ENCODE measurements around the gene SETDB2. TPM values are rescaled to one million over a fixed set of nuclear protein-coding genes. Genes with fewer than 3 reads are reported as not detected.

SETDB2 gene
- total RNA-seq, 1 donor, result 11.0 TPM

GRCh38 chr13:49441846-49442245 lies 2.2 kb upstream of the SETDB2 start:
- no peak overlapping the region for H3K4me3 ChIP-seq (ENCODE audit: low read depth, low read length)
- peak; percentile 41 for DNase-seq (ENCODE audit: low read depth)
- no peak for TF ChIP-seq CTCF (IDR thresholded peaks at IDR 0.05; ENCODE audit: insufficient read depth, low read length)

DNA sequence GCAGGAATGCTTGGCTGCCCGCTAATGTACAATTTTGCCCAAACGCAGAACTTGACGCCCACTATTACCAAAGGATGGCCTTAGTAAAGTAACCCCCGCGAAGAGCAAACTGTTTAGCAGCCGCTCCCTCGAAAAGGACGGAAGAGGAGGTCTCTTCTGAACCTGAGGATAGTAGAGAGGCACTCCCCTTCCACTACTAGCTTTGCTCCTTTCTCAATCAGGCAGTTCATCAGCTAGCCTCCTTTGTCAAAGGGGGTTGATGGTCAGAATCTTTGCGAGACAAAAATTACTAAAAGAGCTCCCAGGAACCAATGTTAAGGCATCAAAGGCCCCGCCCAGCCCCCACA lies 744 bp upstream of the SETDB2 start:
- peak overlapping the region; percentile 97 for H3K4me3 ChIP-seq (ENCODE audit: low read depth, low read length)
- TF ChIP-seq CTCF (IDR thresholded peaks at IDR 0.05; ENCODE audit: insufficient read depth, low read length), result no peak
- peak; percentile 43 for DNase-seq (ENCODE audit: low read depth)

DNA sequence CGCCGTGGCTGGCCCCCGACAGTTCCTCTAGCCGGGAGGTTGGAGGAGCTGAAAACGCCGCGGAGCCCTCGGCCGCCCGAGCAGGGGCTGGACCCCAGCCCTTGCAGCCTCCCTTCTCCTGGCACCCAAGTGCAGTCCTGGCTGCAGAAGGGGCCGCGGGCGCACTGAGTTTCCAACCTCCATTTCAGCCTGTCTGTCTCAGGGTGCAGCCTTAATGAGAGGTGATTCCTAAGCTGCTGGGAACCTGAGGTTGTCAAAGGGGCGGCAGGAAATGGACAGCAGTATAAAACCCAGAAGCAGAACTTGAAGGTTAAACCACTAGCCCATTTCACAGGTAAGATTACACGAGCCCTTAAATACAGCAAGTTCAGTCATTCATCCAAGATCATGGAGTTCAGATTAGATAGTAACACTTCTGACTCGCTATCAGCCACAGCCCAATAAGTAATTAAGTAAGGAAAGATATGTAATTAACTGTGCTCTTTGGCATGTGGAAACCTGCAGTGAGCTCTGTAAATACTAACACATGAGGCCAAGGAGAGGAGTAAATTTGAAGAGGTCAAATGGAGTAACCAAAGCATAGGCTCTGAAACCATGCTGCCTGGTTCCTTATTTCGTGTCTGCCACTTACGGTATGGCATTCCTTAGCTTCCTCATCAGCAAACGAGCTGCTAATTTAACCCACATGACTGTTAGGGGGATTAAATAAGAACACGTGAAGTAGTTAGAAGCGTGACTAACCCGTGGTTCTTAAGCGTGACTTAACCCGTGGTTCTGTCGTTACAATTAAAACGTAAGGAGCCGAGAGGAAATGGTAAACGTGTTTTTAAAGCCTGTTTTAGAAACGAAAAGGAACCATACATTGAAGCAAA lies 686 bp downstream of the SETDB2 start:
- peak overlapping the region; percentile 97 for H3K4me3 ChIP-seq (ENCODE audit: low read depth, low read length)
- DNase-seq (ENCODE audit: low read depth), result peak; percentile 52
- no peak for TF ChIP-seq CTCF (IDR thresholded peaks at IDR 0.05; ENCODE audit: insufficient read depth, low read length)

DNA sequence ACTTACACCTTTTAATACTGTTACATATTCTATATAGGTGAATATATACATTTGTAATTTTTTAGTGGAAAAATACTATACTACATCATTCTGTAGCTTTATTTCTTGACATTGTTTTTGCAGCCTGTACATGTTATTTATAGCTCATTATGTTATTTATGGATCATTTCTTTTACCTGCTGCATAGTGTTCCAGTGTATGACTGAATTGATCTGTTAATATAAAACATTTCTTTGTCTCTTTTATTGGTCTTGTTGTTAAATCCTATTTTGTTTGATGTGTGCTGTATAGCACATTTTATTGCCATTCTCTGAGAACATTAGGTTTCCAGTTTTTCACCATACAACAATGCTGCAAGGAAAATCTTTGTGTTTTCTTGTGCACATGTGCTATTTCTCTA lies 2.4 kb downstream of the SETDB2 start:
- DNase-seq (ENCODE audit: low read depth), result no peak
- TF ChIP-seq CTCF (IDR thresholded peaks at IDR 0.05; ENCODE audit: insufficient read depth, low read length), result no peak
- no peak overlapping the region for H3K4me3 ChIP-seq (ENCODE audit: low read depth, low read length)

GRCh38 chr13:49448753-49449152 lies 4.7 kb downstream of the SETDB2 start:
- no peak overlapping the region for H3K4me3 ChIP-seq (ENCODE audit: low read depth, low read length)
- no peak for TF ChIP-seq CTCF (IDR thresholded peaks at IDR 0.05; ENCODE audit: insufficient read depth, low read length)
- DNase-seq (ENCODE audit: low read depth), result no peak

- TF ChIP-seq CTCF (IDR thresholded peaks at IDR 0.05; ENCODE audit: insufficient read depth, low read length), result no peak
- DNase-seq (ENCODE audit: low read depth), result no peak
- H3K4me3 ChIP-seq (ENCODE audit: low read depth, low read length), result no peak overlapping the region
Measured at GRCh38 chr13:49450105-49450819, 6.2 kb downstream of the SETDB2 start.

Measured in fibroblast of the aortic adventitia (primary cell).